Urinary bladder (tissue), 4 donors: ENCODE data around the gene C16orf96. TPM values are rescaled to one million over a fixed set of nuclear protein-coding genes. Genes with fewer than 3 reads are reported as not detected.
A peak's percentile ranks its signal among the peaks of the same experiment; 100 is the strongest.

Source experiments
- DNase-seq: peaks from one replicate; pipeline ENCODE4 v3.0.0-alpha.2; 2015; ENCODE audit errors: extremely low spot score
- H3K27ac ChIP-seq: one replicate; pipeline ENCODE4 v1.5.1; 2013; ENCODE audit warnings: low read depth, mild to moderate bottlenecking, moderate library complexity
- H3K36me3 ChIP-seq: one replicate; pipeline ENCODE4 v1.6.1; 2013; ENCODE audit warnings: mild to moderate bottlenecking, moderate library complexity; ENCODE audit not compliant: insufficient read depth
- H3K4me1 ChIP-seq: one replicate; pipeline ENCODE4 v1.6.1; 2013; ENCODE audit warnings: mild to moderate bottlenecking, moderate library complexity; ENCODE audit not compliant: insufficient read depth
- H3K4me3 ChIP-seq: one replicate; pipeline ENCODE4 v1.5.1; 2013; ENCODE audit warnings: low read depth, low read length
- WGBS: extraction: QIAGEN DNeasy Blood & Tissue Kit; methylation state at CpG from one replicate; pipeline ENCODE4 v1.1.7; 2013; 5-methylcytosine and 5-hydroxymethylcytosine counted together
- polyA plus RNA-seq: library from polyadenylated mRNA; stranded (reverse); fragments of 200-250 nt; gene quantifications from one replicate; pipeline ENCODE4 v1.2.3, GENCODE V29; 2013
- total RNA-seq: library from RNA; depleted of rRNA; stranded (reverse); fragments of >200 nt; gene quantifications from one replicate; pipeline ENCODE4 v1.2.3, GENCODE V29; 2014
- donor health status: healthy with polysubstance abuse.
- donor health status: healthy.

The C16orf96 gene
- total and polyA plus RNA-seq, 2 donors = 0.04 to 0.11 TPM

GRCh38 chr16:4606354-4606753 lies 50.2 kb downstream of the C16orf96 start:
- 81% methylated on average over 9 of the region's 9 CpGs for WGBS
- no peak for DNase-seq
- Histone ChIP-seq H3K27ac (no peak overlapping the region), H3K4me1 (no peaks in the 10 kb centered on the region), H3K4me3 (no peak overlapping the region), H3K36me3 (no peaks in the 10 kb centered on the region)

- WGBS = 86% methylated on average over 22 of the region's 22 CpGs
- H3K27ac ChIP-seq = no peak overlapping the region
- no peaks in the 10 kb centered on the region for H3K36me3 ChIP-seq
- H3K4me1 ChIP-seq = peaks cover 1% of the 10 kb centered on the region
- H3K4me3 ChIP-seq = no peak overlapping the region
- DNase-seq = no peak
Observed at GRCh38 chr16:4607841-4608703, 51.9 kb downstream of the C16orf96 start.

GRCh38 chr16:4608704-4608980 lies 52.5 kb downstream of the C16orf96 start:
- Histone ChIP-seq H3K27ac (no peak overlapping the region), H3K36me3 (no peaks in the 10 kb centered on the region), H3K4me3 (no peak overlapping the region), H3K4me1 (peaks cover 1% of the 10 kb centered on the region)
- WGBS = 79% methylated on average over 8 of the region's 8 CpGs
- DNase-seq = no peak

GRCh38 chr16:4609200-4610010 lies 53.3 kb downstream of the C16orf96 start:
- no peaks in the 10 kb centered on the region for H3K36me3 ChIP-seq
- peaks cover 1% of the 10 kb centered on the region for H3K4me1 ChIP-seq
- DNase-seq = no peak
- WGBS = 87% methylated on average over 45 of the region's 45 CpGs
- no peak overlapping the region for H3K4me3 ChIP-seq
- no peak overlapping the region for H3K27ac ChIP-seq

- Histone ChIP-seq H3K27ac (no peak overlapping the region), H3K4me1 (peaks cover 1% of the 10 kb centered on the region), H3K36me3 (no peaks in the 10 kb centered on the region), H3K4me3 (no peak overlapping the region)
- DNase-seq = no peak
- 82% methylated on average over 32 of the region's 32 CpGs for WGBS
Observed at GRCh38 chr16:4610011-4611005, 54.2 kb downstream of the C16orf96 start.

GRCh38 chr16:4611337-4612021 lies 55.3 kb downstream of the C16orf96 start:
- Histone ChIP-seq H3K27ac (no peak overlapping the region), H3K36me3 (no peaks in the 10 kb centered on the region)
- 84% methylated on average over 22 of the region's 22 CpGs for WGBS

GRCh38 chr16:4612474-4612931 lies 56.4 kb downstream of the C16orf96 start:
- H3K36me3 ChIP-seq = no peaks in the 10 kb centered on the region
- DNase-seq = no peak
- H3K4me1 ChIP-seq = peaks cover 1% of the 10 kb centered on the region
- no peak overlapping the region for H3K27ac ChIP-seq
- WGBS = 86% methylated on average over 7 of the region's 7 CpGs
- H3K4me3 ChIP-seq = peak overlapping the region; percentile 92

More at GRCh38 chr16:4611337-4612021, 55.3 kb downstream of the C16orf96 start:
- Histone ChIP-seq H3K4me3 (no peak overlapping the region), H3K4me1 (peaks cover 1% of the 10 kb centered on the region)
- DNase-seq = no peak

- Histone ChIP-seq H3K36me3 (no peaks in the 10 kb centered on the region), H3K4me1 (peaks cover 1% of the 10 kb centered on the region), H3K4me3 (peak overlapping the region; percentile 92), H3K27ac (no peak overlapping the region)
- DNase-seq = no peak
- WGBS = 54% methylated on average over 14 of the region's 14 CpGs
Observed at GRCh38 chr16:4612977-4613635, 57.0 kb downstream of the C16orf96 start.

GRCh38 chr16:4613636-4614570 lies 57.8 kb downstream of the C16orf96 start:
- Histone ChIP-seq H3K4me3 (peak overlapping the region; percentile 92), H3K4me1 (peaks cover 1% of the 10 kb centered on the region), H3K27ac (peak overlapping the region; percentile 83), H3K36me3 (no peaks in the 10 kb centered on the region)
- WGBS = 1% methylated on average over 92 of the region's 92 CpGs
- no peak for DNase-seq

- peak within 1 kb of the TSS; percentile 87 for H3K27ac ChIP-seq
- WGBS = 7% methylated on average over 100 of the region's 100 CpGs
- no peak for DNase-seq
- H3K4me3 ChIP-seq = peak within 1 kb of the TSS; percentile 92
- H3K4me1 ChIP-seq = peaks cover 1% of the 10 kb centered on the region
- no peaks in the 10 kb centered on the region for H3K36me3 ChIP-seq
Observed at GRCh38 chr16:4614571-4615383, 58.6 kb downstream of the C16orf96 start, which contains the start of gene UBALD1. Gene UBALD1 (minus strand): TSS chr16:4614888. CDS start chr16:4614797, 91 bp downstream.
